Glutamatergic neuron (in vitro differentiated cells): ENCODE data around the gene ATP8B4. TPM values are rescaled to one million over a fixed set of nuclear protein-coding genes. Genes with fewer than 3 reads are reported as not detected.

ENCODE experiments used
- DNase-seq: peaks from one replicate; pipeline ENCODE4 v3.0.0; 2022
- H3K27ac Mint-ChIP-seq: one replicate; pipeline ENCODE4 v1.8.0; 2020; ENCODE audit warnings: mild to moderate bottlenecking, mixed read lengths, inconsistent platforms; ENCODE audit not compliant: unreplicated experiment
- H3K27me3 Mint-ChIP-seq: one replicate; pipeline ENCODE4 v1.8.0; 2020; ENCODE audit warnings: mild to moderate bottlenecking, moderate library complexity, mixed read lengths, inconsistent platforms; ENCODE audit not compliant: unreplicated experiment
- H3K36me3 Mint-ChIP-seq: one replicate; pipeline ENCODE4 v1.8.0; 2020; ENCODE audit warnings: mild to moderate bottlenecking, mixed read lengths, inconsistent platforms; ENCODE audit not compliant: unreplicated experiment
- H3K4me1 Mint-ChIP-seq: one replicate; pipeline ENCODE4 v1.8.0; 2020; ENCODE audit warnings: mild to moderate bottlenecking, low read depth, mixed read lengths, inconsistent platforms; ENCODE audit not compliant: unreplicated experiment
- H3K4me3 Mint-ChIP-seq: one replicate; pipeline ENCODE4 v1.8.0; 2020; ENCODE audit warnings: mild to moderate bottlenecking, mixed read lengths, inconsistent platforms; ENCODE audit not compliant: unreplicated experiment
- H3K9me3 Mint-ChIP-seq: one replicate; pipeline ENCODE4 v1.8.0; 2020; ENCODE audit warnings: mild to moderate bottlenecking, moderate library complexity, mixed read lengths, inconsistent platforms; ENCODE audit not compliant: unreplicated experiment
- total RNA-seq: library from RNA; stranded (reverse); fragmentation: NEBNext Ultra II Directional; extraction: Animal tissue kit (Norgen Biotek cat#: 25700); gene quantifications from one replicate; pipeline ENCODE4 v1.2.1, GENCODE V29; 2021; ENCODE audit not compliant: unreplicated experiment
- TF ChIP-seq, protein P1 (sequence below): fragments of 200-600 bp; sonication (generic); IDR thresholded peaks from one replicate; pipeline ENCODE4 v1.5.0; 2021; ENCODE audit not compliant: partially characterized antibody, unreplicated experiment

ATP8B4 gene
- total RNA-seq, 1 donor from 2014 or later = not detected

DNA sequence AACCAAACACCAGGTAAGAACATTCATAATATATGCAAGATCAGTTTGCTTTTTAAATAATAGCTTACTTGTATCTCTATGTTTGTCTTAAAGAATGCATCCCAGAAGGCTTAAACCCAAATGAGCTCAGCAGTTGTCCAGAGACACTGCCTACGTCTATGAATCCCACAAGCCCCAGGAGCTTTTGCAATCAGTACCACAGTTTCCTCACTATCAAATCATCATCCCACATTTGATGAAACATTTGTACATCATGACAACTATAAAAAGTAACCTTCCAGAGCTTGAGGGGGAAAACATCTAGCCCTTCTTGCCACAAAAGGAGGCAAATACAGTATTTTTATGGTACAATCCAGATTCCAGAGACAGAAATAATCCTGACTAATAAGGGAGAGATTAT is 63.7 kb downstream of the ATP8B4 start:
- peaks cover 3% of the 10 kb centered on the region for H3K36me3 Mint-ChIP-seq
- no peak overlapping the region for H3K27ac Mint-ChIP-seq
- H3K9me3 Mint-ChIP-seq = no peaks in the 10 kb centered on the region
- H3K4me1 Mint-ChIP-seq = no peaks in the 10 kb centered on the region
- TF ChIP-seq, protein P1, sequence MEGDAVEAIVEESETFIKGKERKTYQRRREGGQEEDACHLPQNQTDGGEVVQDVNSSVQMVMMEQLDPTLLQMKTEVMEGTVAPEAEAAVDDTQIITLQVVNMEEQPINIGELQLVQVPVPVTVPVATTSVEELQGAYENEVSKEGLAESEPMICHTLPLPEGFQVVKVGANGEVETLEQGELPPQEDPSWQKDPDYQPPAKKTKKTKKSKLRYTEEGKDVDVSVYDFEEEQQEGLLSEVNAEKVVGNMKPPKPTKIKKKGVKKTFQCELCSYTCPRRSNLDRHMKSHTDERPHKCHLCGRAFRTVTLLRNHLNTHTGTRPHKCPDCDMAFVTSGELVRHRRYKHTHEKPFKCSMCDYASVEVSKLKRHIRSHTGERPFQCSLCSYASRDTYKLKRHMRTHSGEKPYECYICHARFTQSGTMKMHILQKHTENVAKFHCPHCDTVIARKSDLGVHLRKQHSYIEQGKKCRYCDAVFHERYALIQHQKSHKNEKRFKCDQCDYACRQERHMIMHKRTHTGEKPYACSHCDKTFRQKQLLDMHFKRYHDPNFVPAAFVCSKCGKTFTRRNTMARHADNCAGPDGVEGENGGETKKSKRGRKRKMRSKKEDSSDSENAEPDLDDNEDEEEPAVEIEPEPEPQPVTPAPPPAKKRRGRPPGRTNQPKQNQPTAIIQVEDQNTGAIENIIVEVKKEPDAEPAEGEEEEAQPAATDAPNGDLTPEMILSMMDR = no peak
- DNase-seq = no peak
- no peaks in the 10 kb centered on the region for H3K27me3 Mint-ChIP-seq
- H3K4me3 Mint-ChIP-seq = no peak overlapping the region

DNA sequence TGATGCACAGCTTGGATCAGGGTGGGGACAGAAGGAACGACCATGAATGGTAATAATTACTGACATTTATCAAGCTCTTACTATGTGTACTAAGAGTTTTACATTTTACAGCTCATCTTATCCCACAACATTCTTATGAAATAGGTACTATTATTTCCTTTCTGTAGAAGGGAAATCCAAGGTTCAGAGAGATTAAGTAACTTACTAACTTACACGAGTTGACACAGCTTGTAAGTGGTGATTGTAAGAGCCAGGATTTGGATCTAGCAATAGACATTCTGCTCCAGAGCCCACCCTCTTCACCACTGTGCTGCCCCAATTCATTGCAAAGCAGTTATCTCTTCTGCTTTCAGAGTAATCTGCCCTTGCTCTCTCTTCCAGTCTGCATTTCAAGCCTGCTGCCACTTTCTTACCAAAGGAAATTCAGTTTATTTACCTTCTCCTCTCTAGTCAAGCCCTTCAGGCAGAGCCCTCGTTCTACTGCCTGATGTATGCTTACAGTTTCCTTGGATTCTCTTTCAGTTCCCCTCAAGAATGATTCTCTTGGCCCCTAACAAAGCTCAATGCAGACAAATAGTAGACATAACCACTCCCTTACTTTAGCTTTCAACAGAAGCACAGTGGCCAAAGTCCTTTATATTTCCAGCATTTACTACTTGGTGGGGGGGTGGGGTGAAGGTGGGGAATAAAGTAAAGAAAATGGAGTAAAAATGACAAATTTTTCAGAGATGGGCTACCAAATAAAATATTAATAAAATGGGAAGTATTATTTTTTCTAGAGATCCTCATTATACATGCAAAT is 65.8 kb downstream of the ATP8B4 start:
- H3K27ac Mint-ChIP-seq = no peak overlapping the region
- no peaks in the 10 kb centered on the region for H3K4me1 Mint-ChIP-seq
- TF ChIP-seq, protein P1 = no peak

DNA sequence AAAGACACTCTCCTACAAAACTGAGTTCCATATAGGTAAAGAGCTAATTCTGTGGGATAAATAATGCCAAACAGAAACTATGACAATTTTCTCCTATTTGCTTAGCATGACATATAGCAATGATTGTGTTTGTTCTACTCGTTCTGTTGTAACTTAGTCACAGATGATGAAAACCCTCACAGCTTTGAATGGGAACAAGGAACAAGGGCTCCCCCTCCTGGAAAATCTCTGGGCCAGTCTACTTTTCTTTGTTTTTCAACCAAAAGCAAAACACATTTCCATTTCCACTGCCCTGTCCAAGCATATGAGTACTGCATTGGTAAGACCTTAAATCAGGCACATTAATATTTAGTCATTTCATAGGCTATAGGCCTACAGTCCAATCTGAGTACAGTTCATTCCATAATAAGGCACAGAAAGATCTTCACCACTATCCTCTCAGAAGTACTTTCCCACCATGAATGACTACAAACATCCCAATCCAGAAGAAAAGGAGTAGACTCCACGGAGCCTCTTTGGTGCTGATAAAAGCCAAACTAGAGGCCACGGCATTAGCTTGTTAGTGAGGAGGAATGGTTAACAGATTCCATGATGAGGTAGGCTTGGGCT is 67.1 kb downstream of the ATP8B4 start:
- no peak overlapping the region for H3K4me3 Mint-ChIP-seq
- peaks cover 3% of the 10 kb centered on the region for H3K36me3 Mint-ChIP-seq
- TF ChIP-seq, protein P1 = peak; percentile 25
- no peaks in the 10 kb centered on the region for H3K27me3 Mint-ChIP-seq
- H3K4me1 Mint-ChIP-seq = no peaks in the 10 kb centered on the region
- H3K9me3 Mint-ChIP-seq = no peaks in the 10 kb centered on the region
- no peak overlapping the region for H3K27ac Mint-ChIP-seq
- DNase-seq = peak; percentile 32

More for the DNA sequence above, 65.8 kb downstream of the ATP8B4 start:
- H3K27me3 Mint-ChIP-seq = no peaks in the 10 kb centered on the region
- H3K4me3 Mint-ChIP-seq = no peak overlapping the region
- peaks cover 3% of the 10 kb centered on the region for H3K36me3 Mint-ChIP-seq
- H3K9me3 Mint-ChIP-seq = no peaks in the 10 kb centered on the region
- no peak for DNase-seq

DNA sequence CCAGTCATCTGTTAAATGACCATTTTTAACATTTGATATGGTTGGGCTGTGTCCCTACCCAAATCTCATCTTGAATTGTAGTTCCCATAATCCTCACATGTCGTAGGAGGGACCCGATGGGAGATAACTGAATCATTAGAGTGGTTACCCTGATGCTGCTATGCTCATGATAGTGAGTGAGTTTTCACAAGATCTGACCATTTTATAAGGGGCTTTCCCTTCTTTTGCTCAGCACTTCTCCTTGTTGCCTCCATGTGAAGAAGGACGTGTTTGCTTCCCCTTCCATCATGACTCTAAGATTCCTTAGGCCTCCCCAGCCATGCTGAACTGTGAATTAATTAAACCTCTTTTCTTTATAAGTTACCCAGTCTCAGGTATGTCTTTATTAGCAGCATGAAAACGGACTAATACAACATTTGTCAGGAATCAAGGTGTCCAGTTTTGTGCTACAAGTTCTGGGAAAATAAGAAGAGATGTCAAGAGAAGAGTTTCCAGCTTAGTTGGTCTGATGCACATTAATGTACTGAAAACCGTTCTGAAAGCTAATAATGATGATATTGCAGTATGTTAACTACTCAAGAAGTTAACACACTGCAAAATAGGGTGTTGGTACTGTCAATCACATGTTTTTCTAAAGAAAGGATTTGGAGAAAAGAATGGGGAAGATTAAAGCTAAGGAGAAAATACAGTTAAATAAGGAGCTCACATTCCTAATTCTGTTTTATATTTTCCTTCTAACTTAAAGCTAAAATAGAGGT is 67.9 kb downstream of the ATP8B4 start:
- TF ChIP-seq, protein P1 = no peak

More for the DNA sequence above, 67.9 kb downstream of the ATP8B4 start:
- no peak overlapping the region for H3K27ac Mint-ChIP-seq
- H3K9me3 Mint-ChIP-seq = no peaks in the 10 kb centered on the region
- H3K4me1 Mint-ChIP-seq = no peaks in the 10 kb centered on the region
- no peaks in the 10 kb centered on the region for H3K27me3 Mint-ChIP-seq
- H3K36me3 Mint-ChIP-seq = peaks cover 3% of the 10 kb centered on the region
- no peak overlapping the region for H3K4me3 Mint-ChIP-seq
- no peak for DNase-seq
